ENCODE data around the gene CEP131.

The CEP131 gene

GRCh38 chr17:81222906-81223761 lies at the start of gene CEP131:
Gene CEP131 (minus strand): TSS chr17:81222965. CDS start chr17:81220056, 2,909 bp downstream.
- Mint-ChIP-seq H3K4me3 (peak within 1 kb of the TSS; percentile 78), H3K4me1 (peaks cover 25% of the 10 kb centered on the region), H3K9me3 (peaks cover 7% of the 10 kb centered on the region), H3K27ac (peak within 1 kb of the TSS; percentile 81), H3K27me3 (peaks cover 14% of the 10 kb centered on the region), H3K36me3 (peaks cover 7% of the 10 kb centered on the region)
- peak; percentile 99 for DNase-seq
- CTCF ChIA-PET: interaction anchor here (0.8 to 1.0 kb wide), 2 partner anchors 9 to 261 kb away, joined by 3 to 5 read pairs; no protein-coding TSS in a partner anchor

DNA sequence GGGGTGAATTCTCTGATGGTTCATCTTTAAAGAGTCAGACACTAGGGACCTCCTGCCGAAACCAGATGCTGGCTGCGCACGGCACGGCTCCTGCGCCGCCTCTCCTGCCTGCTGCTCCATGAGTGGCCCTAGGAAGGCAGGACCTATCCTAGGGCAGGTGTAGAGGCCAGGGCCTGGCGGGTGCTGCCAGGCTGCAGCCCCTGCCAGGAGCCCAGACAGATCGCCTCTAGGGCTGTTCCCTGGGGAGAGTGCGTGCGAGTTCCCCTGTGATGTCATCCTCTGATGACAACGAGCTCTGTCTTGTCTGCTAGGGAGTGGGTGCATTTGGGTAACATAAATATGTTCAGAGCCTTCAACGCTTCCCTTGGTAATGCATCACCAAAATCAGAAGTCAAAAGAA lies 48.5 kb upstream of the CEP131 start:
- CTCF ChIA-PET: no interaction called here
- H3K36me3 Mint-ChIP-seq: peaks cover 45% of the 10 kb centered on the region
- no peaks in the 10 kb centered on the region for H3K27me3 Mint-ChIP-seq
- H3K27ac Mint-ChIP-seq: no peak overlapping the region
- H3K4me3 Mint-ChIP-seq: no peak overlapping the region
- no peak for DNase-seq
- H3K9me3 Mint-ChIP-seq: no peaks in the 10 kb centered on the region
- peaks cover 6% of the 10 kb centered on the region for H3K4me1 Mint-ChIP-seq

DNA sequence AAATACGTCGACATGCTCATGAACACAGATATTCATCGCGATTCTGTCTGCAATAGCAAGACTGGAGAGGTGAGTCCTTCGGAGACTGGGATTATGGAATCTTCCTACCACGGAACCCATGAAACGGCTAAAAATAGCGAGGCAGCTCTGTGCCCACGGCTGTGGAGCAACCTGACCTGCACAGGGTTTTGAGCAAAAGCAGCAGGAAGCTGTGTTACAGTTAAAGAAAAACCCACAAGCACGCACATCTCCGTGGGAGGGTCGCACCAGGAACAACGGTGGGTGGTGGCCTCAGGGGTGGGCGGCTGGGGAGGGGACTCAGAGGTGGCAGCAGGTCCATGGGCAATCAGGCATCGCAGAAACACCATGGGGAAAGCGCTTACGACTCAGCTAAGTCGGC lies 47.5 kb upstream of the CEP131 start:
- no peak for DNase-seq
- Mint-ChIP-seq H3K4me1 (peaks cover 6% of the 10 kb centered on the region), H3K36me3 (peaks cover 50% of the 10 kb centered on the region), H3K27me3 (no peaks in the 10 kb centered on the region), H3K9me3 (no peaks in the 10 kb centered on the region), H3K27ac (no peak overlapping the region), H3K4me3 (no peak overlapping the region)
- CTCF ChIA-PET: no interaction called here

- Mint-ChIP-seq H3K27ac (no peak overlapping the region), H3K4me3 (no peak overlapping the region), H3K4me1 (peaks cover under 1% of the 10 kb centered on the region), H3K36me3 (peaks cover 41% of the 10 kb centered on the region), H3K9me3 (no peaks in the 10 kb centered on the region), H3K27me3 (no peaks in the 10 kb centered on the region)
- CTCF ChIA-PET: no interaction called here
- no peak for DNase-seq
Measured at GRCh38 chr17:81267390-81268067, 44.8 kb upstream of the CEP131 start.

GRCh38 chr17:81265576-81265975 lies 42.8 kb upstream of the CEP131 start:
- no peak for DNase-seq
- H3K4me3 Mint-ChIP-seq: no peak overlapping the region
- H3K27me3 Mint-ChIP-seq: no peaks in the 10 kb centered on the region
- no peak overlapping the region for H3K27ac Mint-ChIP-seq
- no peaks in the 10 kb centered on the region for H3K4me1 Mint-ChIP-seq
- H3K9me3 Mint-ChIP-seq: no peaks in the 10 kb centered on the region
- CTCF ChIA-PET: interaction anchor here (1.3 kb wide), 1 partner anchor 13 kb away, joined by 4 read pairs; no protein-coding TSS in a partner anchor
- peaks cover 32% of the 10 kb centered on the region for H3K36me3 Mint-ChIP-seq

GRCh38 chr17:81264640-81265039 lies 41.9 kb upstream of the CEP131 start:
- H3K4me3 Mint-ChIP-seq: no peak overlapping the region
- no peaks in the 10 kb centered on the region for H3K9me3 Mint-ChIP-seq
- CTCF ChIA-PET: no interaction called here
- no peak for DNase-seq
- H3K27ac Mint-ChIP-seq: no peak overlapping the region
- H3K4me1 Mint-ChIP-seq: no peaks in the 10 kb centered on the region
- H3K36me3 Mint-ChIP-seq: peaks cover 32% of the 10 kb centered on the region
- H3K27me3 Mint-ChIP-seq: no peaks in the 10 kb centered on the region

GRCh38 chr17:81263371-81264181 lies 40.8 kb upstream of the CEP131 start:
- Mint-ChIP-seq H3K4me3 (no peak overlapping the region), H3K9me3 (no peaks in the 10 kb centered on the region), H3K27me3 (no peaks in the 10 kb centered on the region), H3K27ac (no peak overlapping the region), H3K36me3 (peaks cover 24% of the 10 kb centered on the region), H3K4me1 (no peaks in the 10 kb centered on the region)
- no peak for DNase-seq
- CTCF ChIA-PET: no interaction called here

- Mint-ChIP-seq H3K4me1 (no peaks in the 10 kb centered on the region), H3K27me3 (no peaks in the 10 kb centered on the region), H3K27ac (no peak overlapping the region), H3K36me3 (peaks cover 18% of the 10 kb centered on the region), H3K4me3 (no peak overlapping the region), H3K9me3 (no peaks in the 10 kb centered on the region)
- DNase-seq: no peak
- CTCF ChIA-PET: no interaction called here
Measured at GRCh38 chr17:81261582-81262336, 39.0 kb upstream of the CEP131 start.

- Mint-ChIP-seq H3K4me1 (no peaks in the 10 kb centered on the region), H3K36me3 (peaks cover 16% of the 10 kb centered on the region), H3K27ac (no peak overlapping the region), H3K4me3 (no peak overlapping the region), H3K9me3 (no peaks in the 10 kb centered on the region), H3K27me3 (no peaks in the 10 kb centered on the region)
- CTCF ChIA-PET: no interaction called here
- no peak for DNase-seq
Measured at GRCh38 chr17:81261096-81261495, 38.3 kb upstream of the CEP131 start.

- Mint-ChIP-seq H3K27ac (no peak overlapping the region), H3K27me3 (no peaks in the 10 kb centered on the region), H3K36me3 (peaks cover 13% of the 10 kb centered on the region), H3K4me1 (no peaks in the 10 kb centered on the region), H3K9me3 (no peaks in the 10 kb centered on the region), H3K4me3 (no peak overlapping the region)
- CTCF ChIA-PET: no interaction called here
- DNase-seq: no peak
Measured at GRCh38 chr17:81260641-81261040, 37.9 kb upstream of the CEP131 start.

DNA sequence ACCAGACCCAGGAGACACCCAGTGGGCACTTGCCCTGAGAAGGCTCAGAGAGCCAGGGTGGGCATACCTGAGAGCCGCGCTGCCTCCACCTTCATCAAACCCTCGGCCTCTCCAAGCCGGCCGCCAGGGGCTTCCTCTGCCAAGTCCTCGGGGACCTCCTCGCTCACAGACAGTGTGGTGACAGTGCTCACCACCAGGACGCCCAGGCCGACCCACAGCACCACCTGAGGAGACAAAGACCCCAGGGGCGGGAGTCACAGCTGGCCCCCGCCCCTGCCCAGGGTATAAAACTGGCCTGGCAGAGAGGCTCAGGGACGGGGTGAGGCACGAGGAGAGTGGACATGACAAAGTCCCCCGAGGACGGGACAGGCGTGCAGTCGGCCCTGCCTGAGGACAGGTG lies 37.4 kb upstream of the CEP131 start:
- CTCF ChIA-PET: no interaction called here
- Mint-ChIP-seq H3K36me3 (peaks cover 9% of the 10 kb centered on the region), H3K9me3 (no peaks in the 10 kb centered on the region), H3K4me3 (no peak overlapping the region), H3K4me1 (no peaks in the 10 kb centered on the region), H3K27me3 (no peaks in the 10 kb centered on the region), H3K27ac (no peak overlapping the region)
- DNase-seq: no peak

- no peaks in the 10 kb centered on the region for H3K4me1 Mint-ChIP-seq
- H3K9me3 Mint-ChIP-seq: no peaks in the 10 kb centered on the region
- H3K4me3 Mint-ChIP-seq: no peak overlapping the region
- no peaks in the 10 kb centered on the region for H3K27me3 Mint-ChIP-seq
- CTCF ChIA-PET: no interaction called here
- peaks cover 9% of the 10 kb centered on the region for H3K36me3 Mint-ChIP-seq
- H3K27ac Mint-ChIP-seq: no peak overlapping the region
- no peak for DNase-seq
Measured at GRCh38 chr17:81259058-81259605, 36.4 kb upstream of the CEP131 start.

DNA sequence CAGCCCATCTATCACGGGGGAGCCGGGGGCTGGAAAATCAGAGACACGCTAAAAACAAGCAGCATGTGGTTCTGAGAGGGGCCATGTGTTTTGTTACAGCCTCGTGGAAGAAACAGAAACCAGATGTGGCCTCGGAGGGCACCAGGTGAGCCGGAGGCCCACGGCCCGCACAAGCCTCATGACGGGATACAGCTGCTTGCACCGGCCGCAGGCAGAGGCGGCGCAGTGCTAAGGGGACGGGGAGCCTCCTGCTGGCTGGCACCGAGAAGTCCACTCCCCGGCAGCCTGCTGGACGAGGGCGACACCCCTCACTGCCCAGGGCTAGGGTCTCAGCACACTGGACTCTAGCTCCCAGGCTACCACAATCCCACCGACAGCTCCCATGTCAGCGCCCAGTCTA lies 35.5 kb upstream of the CEP131 start:
- no peak overlapping the region for H3K27ac Mint-ChIP-seq

More for the DNA sequence above, 35.5 kb upstream of the CEP131 start:
- Mint-ChIP-seq H3K36me3 (peaks cover 13% of the 10 kb centered on the region), H3K27me3 (no peaks in the 10 kb centered on the region), H3K9me3 (no peaks in the 10 kb centered on the region), H3K4me3 (no peak overlapping the region), H3K4me1 (no peaks in the 10 kb centered on the region)
- no peak for DNase-seq
- CTCF ChIA-PET: no interaction called here

Data from activated naive CD4-positive, alpha-beta T cell treated with anti-CD3 and anti-CD28 coated beads, Interleukin-2, amount 10 ng/mL, durations not matched to agents 7 days and 5 days (primary cell).